GM19238 (cell line): ENCODE measurements around the gene CCHCR1.

Source experiments
- DNase-seq: peaks from one replicate; pipeline ENCODE4 v3.0.0; 2011; ENCODE audit warnings: low spot score; ENCODE audit not compliant: insufficient read length

Gene CCHCR1

DNA sequence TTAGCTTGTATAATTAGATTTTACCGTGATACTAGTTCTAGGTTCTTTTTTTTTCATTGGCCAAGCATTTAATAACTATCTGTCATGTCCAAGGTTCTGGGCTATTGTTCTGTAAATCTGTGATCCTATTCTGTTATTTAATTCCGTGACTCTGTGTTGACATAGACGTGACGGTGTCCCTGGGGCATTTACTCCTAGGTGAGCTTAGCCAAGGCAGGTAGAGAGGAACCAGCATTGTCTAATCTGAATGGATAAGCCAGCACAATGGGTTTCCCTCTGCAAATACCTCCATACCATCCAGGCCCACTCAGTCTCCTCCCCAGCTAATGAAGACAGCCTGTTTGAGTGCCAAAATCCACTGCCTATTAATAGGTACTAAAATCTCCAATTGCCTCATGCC, 28.5 kb downstream of the CCHCR1 start:
- no peak for DNase-seq

DNA sequence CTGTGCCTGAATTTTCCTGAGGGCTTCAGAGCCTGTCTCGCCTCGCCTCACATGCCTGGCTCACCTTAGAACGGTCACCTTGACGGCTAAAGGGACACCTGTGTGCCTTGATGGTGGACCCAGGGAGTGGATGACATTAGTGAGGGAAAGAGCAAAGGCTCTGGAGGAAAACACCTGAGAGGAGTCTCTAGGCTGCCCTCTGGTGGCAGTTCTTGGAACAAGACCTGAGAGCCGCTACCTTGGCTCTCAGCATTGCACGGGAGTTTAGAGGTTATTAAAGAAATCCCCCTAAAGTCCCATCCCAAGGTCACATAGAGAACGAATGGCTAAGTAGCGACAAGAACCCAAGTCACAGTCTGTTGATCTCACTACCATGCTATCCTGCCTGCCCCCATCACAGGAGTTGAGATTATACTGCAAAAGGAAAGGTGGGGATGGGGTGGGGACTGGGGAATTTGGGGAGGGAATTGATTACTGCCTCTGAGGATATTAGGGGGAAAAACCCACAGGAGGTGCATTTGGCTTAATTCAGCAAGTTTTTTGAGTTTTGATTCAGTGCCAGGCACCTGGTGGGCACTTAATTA, 29.4 kb downstream of the CCHCR1 start:
- peak; percentile 70 for DNase-seq

DNA sequence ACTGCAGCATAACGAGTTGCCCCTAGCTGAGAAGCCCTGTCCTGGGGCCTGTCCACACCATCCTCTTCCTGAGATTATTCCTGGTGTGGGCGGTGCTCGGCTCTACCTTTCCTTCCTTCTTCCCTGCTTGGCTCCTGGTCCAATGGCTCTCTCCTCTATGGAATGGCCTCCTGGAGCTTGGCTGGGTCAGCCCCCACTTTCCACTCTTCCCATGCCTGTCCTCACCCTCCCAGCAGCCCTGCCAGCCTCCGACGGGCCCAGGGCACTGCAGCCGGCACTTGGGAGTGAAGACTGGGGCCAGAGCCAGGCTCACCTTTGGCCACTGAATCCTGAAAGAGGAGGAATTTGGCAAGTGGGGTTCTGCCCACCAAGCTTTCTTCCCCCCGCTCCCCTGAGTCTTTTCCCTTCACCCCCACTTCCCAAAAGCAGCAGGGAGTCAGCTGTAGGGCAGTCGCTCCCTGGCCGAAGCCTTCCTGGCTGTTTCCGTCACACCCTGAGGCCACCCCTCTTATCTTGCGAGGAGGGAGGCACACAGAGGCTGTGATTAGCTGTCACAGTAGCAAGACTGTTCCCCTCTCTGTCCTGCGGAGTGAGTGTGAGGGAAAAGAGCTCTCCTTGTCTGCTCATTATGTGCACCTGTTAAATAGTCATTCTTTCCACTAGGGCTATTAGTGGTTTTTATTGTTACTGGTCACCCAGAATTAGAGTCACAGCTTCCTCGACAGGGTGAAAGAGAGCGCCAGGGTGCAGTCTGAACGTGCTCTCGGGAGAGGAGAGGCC, 31.0 kb downstream of the CCHCR1 start:
- no peak for DNase-seq

DNA sequence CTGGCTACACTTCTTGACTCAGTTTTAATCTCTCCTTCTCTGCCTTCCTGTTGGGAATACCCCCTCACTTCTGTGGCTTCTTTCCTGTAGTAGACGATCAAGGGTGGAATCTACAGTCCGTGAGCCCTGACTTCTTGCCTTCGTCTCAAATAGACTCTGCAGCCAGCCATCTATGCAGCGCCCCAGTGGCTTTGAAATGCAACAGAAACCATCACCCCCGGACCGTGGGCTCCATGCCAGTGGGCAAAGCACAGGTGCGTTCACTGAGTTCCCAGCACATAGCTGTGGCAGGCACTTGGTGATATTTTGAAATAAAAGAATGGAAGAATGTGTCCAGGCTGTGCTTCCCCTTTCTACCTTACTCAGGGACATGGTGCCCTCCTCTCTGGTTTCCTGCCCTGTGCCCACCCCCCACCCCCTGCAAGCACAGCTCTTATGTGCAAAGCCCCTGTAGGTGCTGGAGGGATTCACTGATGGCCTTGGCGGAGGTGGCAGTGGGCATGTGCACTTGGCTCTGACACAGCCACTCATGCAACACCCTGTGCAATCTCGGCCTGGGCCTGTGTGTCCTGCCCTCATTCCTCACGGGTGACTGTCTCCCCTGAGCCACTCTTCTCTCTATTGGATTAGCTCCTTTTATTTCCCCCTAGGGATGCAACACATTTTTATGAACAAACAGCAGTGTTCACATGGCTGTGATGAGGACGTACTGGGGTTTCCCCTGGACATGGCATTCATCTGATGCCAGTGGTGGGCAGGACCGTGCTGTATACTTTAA, 31.8 kb downstream of the CCHCR1 start:
- DNase-seq: no peak

- no peak for DNase-seq
These were observed 32.4 kb downstream of the CCHCR1 start for GRCh38 chr6:31125162-31125561.

DNA sequence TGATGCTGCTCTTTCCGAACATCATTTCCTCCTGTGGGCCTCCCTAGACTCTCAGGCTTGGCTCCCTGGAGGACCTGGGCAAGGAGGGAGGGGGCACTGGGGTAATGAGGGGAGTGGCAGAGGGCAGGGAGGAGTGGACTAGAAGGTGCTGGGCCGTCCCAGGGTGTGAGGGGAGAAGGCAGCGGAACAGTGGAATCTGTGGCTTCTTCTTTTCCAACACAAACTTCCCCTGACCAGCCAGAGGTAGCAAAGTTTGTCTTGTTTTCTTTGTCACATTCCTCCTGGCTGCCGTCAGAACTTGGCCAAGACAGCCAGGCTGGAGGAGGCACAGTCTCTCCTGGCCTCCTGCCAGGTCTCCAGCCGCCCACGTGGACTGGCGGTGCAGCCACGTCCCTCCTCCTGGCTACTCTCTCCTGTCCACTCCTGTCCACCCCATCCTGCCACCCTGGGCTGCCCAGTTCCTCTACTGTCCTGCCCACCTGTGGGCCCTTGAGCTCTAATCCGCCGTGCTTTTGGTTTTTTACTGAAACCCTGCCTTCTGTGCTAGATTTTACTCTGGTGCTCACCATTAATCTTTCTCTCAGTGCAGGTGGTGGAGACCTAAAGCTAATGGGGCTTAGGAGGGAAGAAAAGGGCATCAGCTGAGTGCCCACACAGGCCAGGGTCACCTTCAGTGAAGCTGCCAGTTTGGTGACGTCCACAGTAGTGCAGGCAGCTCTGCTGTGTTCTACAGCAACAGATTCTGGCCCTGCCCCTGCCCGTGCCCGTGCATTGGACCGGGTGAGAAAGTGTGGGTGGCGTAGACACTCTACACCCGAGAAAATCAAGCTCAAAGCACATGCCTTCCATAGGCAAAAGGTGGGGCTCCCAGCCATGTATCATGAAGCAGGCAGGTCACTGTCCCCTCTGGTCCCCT, 34.6 kb downstream of the CCHCR1 start:
- DNase-seq: no peak

DNA sequence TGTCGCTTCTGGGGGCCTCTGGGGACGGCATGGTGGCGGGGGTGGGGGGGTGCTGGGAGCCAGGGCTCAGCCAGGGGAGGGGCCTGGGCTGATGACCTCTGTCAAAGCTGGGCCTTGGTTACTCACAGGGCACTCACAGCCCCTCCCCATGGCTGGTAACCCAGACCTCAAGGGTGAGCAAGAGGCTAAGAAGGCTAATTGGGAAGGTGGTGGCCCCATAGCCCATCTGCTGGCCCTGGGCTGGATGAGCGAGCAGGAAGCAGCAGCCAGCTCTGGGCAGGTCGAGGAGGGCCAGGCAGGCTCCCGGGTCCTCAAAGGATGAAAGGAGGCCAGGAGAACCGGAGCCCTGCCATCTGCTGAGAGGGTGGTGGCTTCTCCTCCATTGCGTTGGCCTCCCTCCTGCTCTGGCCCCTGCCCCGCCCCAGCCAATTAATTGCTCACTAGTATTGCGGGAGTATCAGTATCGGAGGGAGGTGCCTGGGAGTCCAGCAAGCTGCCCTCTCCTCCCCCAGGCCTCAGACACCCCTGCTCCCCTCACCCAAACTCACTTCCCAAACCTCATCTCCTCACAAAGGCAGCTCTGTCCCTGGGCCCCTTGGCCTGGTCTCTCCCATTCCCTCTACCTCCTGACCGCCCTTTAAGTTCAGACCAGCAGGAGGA, 36.3 kb downstream of the CCHCR1 start:
- no peak for DNase-seq

DNA sequence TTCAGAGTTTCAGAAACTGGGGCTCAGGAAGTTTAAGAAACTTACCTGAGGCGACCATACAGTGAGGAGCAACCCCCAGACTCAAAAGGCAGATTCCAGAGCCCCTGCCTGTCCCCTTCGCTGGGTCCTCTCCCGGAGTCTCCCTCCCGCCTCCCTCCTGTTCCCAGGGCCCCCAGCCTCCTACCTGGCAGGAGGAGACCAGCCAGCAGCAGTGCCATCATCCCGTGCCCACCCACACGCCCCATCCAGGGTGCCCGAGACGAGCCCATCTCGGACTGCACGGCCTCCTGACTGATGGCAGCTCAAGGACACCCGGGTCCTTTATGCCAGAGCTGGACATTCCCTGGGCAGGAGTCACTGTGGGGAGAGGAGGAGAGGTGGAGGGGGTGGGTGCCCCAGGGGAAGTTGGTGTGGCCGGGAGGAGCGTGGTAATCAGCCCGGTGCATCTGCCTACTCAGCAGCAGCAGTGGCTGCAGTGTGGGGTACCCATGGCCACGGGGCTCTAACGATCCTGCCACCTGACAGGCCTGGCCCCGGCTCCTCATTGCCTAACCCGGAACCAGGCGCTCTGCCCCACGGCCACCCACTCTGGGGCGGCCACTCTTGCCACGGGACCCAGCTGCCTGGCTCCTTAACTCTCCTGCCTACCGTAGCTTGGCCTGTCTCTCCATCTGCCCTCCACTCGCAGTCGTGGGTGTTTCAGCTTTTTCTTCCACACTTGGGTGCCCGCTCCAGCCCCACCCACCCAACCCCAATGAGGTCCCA, 37.3 kb downstream of the CCHCR1 start, which contains the start of gene CDSN:
Gene CDSN, minus strand, starts transcription at position 296 of the 765 bp plus-strand sequence. Its CDS starts 27 bp downstream, at position 269.
- DNase-seq: no peak

DNA sequence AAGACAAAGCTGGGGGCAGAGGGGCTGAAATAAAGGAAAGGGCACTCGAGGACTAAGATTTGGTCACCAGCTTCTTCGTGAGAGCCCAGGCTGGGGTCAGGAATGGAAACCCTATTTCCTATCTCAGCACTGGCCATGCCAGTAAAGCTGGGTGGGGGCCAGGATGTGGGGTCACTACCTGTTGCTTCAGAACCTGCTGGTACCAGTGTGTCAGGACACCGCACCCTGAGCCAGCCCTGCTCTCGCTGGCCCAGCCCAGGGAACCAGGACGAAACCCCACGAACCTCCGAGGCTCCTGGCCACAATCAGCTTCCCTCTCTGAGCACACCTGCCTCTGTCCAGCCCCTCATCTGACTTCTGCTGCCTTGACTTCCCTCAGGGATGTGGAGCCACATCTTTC, 39.4 kb downstream of the CCHCR1 start:
- no peak for DNase-seq

DNA sequence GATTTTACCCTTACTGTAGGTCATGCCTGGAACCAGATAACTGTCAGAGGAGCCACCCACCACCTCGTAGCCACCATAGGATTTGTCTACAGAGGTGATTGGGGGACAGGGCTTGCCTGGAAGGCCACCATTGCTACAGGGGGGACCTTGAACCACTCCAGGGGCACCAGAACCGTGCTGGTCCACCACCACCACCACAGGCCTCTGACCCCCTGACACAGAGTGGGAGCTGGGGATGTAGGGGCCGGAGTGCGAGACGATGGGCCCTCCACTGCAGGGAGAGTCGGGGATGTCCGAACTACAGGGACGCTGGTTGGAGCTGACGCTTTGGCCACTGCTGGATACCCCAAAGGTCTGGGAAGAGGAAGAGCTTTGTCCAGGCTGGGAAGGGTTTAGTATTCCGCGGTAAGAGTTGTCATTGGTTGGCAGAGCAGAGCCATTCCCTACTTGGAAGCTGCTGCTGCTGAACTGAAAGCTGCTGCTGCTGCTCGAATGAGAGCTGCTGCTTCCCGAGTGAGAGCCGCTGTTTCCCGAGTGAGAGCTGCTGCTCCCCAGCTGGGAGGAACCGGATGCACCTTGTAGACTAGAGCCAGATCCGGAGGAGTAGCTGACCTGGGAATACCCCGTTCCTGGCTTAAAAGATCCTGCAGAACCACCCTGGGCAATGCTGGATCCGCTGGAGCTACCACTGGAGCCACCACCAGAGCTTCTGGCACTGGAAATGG, 40.8 kb downstream of the CCHCR1 start:
- DNase-seq: no peak

DNA sequence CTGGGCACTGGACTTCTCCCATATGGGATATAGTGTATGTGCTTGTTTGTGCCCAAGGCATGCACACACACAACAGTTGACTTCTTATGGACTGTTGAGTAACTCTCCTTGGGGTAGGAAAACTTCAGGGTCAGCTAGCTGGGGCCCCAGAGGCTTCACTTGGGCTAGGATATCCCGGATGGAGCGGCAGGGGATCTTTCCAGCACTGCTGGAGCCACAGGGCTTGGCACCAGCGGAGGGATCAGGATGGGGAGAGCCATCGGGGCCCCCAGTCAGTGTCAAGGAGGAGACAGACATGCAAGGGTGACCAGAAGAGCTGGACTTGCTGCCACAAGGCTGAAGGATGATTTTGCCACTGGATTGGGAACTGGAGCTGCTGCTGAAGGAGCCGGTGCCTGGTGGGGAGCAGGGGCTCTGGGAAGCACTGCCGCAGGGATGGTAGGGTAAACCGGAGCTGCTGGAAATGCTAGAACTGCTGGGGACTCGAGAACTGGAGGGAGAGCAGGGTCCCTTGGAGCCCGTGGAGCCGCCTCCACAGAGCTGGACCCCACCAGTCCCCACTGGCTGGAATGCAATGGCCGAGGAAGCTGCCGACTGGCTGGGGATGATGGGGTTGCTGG, 41.6 kb downstream of the CCHCR1 start:
- DNase-seq: no peak

DNA sequence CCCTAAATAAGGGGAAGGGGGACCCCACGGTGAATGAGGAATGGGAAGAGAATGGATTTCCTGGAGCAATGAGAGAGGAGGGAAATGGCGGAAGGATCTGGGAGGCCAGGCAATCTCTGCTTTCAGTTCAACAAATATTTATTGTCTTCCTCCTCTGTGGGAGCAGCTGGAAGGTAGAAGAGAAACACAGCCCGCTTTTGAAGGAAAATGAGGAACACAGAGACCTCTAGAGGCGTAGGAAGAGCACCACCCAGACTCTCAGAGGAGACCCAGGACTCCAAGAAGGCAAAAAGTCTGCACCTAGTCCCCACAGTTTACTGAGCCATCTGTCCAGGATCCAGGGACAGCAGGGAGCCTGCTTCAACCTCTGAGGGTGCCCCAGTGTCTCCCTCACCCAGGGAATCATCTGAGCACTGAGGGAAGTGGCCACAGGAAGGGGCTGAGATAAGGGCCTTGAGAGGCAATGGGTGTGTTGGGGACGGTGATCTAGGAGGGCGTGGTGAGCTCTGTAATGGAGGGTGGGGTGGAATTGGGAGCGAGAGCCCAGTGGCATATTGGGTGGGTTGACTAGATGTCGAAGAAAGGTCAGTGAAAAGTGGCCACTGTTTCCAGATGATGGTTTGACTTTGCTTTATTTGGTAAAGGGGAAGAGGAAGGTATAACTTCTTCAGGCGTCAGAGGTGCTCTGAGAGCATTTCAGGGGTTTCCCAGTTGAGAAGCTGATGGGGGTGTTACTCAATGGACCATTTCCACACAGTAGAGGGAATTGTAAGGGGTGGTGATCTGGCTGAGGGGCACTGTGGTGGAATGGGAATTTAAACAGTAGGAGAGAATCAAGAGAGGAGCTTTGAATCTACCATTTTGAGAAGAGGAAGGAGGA, 42.4 kb downstream of the CCHCR1 start:
- no peak for DNase-seq

- DNase-seq: no peak
These were observed 43.1 kb downstream of the CCHCR1 start, which contains the start of gene PSORS1C1 for GRCh38 chr6:31114541-31114878. PSORS1C1 (plus strand) TSS chr6:31114800; CDS start chr6:31129633, 14,833 bp downstream.

GRCh38 chr6:31113861-31114540, 43.6 kb downstream of the CCHCR1 start:
- DNase-seq: no peak

- no peak for DNase-seq
These were observed 45.1 kb downstream of the CCHCR1 start, which contains the start of gene C6orf15 for GRCh38 chr6:31112478-31112877. C6orf15 (minus strand) TSS chr6:31112575; CDS start chr6:31112555, 20 bp downstream.

DNA sequence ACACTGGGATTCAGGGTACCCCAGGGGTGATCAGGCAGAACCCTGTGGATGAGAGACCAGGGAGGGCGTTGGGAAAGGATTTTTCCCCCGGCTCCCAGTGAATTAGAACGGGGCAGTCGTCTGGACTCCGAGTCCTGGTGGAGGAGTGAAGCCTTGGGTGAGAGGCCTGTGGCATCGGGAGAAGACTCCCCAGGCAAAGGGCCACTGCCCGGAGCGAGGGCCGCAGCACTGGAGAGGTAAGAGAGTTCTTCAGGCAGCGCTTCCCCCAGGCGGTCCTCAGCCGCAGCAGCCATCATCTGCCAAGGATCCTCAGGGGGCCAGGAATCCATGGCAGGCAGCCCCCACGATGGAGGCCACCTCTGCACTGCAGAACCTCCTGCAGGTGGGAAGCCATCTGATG, 45.9 kb downstream of the CCHCR1 start:
- no peak for DNase-seq
